Keratinocyte (primary cell): Measurements from ENCODE around the gene STX16. TPM values are rescaled to one million over a fixed set of nuclear protein-coding genes. Genes with fewer than 3 reads are reported as not detected.

ENCODE experiments used
- DNase-seq: peaks from one replicate; pipeline ENCODE4 v3.0.0-alpha.2; 2011; ENCODE audit warnings: low read depth, missing footprints, low spot score
- FAIRE-seq: peaks from 2 replicates; lab custom pipeline; 2011; peaks lifted over from hg19 to GRCh38; lab: Jason Lieb, UNC
- H2AFZ ChIP-seq: 2 replicates; pipeline ENCODE4 v1.6.0; 2012; ENCODE audit warnings: low read length, control low read depth, inconsistent platforms; ENCODE audit not compliant: control insufficient read depth
- H3K27ac ChIP-seq: 2 replicates; pipeline ENCODE4 v1.5.1; 2011; ENCODE audit warnings: low read length; ENCODE audit not compliant: control insufficient read depth, insufficient read depth
- H3K27me3 ChIP-seq: 3 replicates; pipeline ENCODE4 v1.6.0; 2011; ENCODE audit warnings: low read length; ENCODE audit not compliant: control insufficient read depth, insufficient read depth; ENCODE audit errors: extremely low read depth
- H3K36me3 ChIP-seq, 2 experiments: 2 replicates in 1 of 2; 3 replicates in 1 of 2; pipeline ENCODE4 v1.5.1; 2011; ENCODE audit warnings: low read length in 2 of 2, mild to moderate bottlenecking in 1 of 2; ENCODE audit not compliant: control insufficient read depth in 2 of 2, insufficient read depth in 2 of 2; ENCODE audit errors: extremely low read depth in 1 of 2
- H3K4me1 ChIP-seq: 3 replicates; pipeline ENCODE4 v1.5.1; 2011; ENCODE audit warnings: low read length; ENCODE audit not compliant: control insufficient read depth, insufficient read depth; ENCODE audit errors: extremely low read depth
- H3K4me2 ChIP-seq: 3 replicates; pipeline ENCODE4 v1.6.0; 2011; ENCODE audit warnings: low read depth, low read length; ENCODE audit not compliant: control insufficient read depth, insufficient read depth; ENCODE audit errors: extremely low read depth
- H3K4me3 ChIP-seq, 3 experiments: fragments of 200-600 bp in 1 of 3; sonication (generic) in 1 of 3; 2 replicates in 2 of 3; 3 replicates in 1 of 3; pipeline ENCODE4 v1.5.1; 2011 to 2016; ENCODE audit warnings: low read length in 3 of 3, mild to moderate bottlenecking in 3 of 3, control low read depth in 2 of 3, inconsistent platforms in 1 of 3, low read depth in 1 of 3, mixed read lengths in 1 of 3, mixed run types in 1 of 3, moderate library complexity in 1 of 3; ENCODE audit not compliant: control insufficient read depth in 2 of 3, insufficient read depth in 2 of 3; ENCODE audit errors: extremely low read depth in 1 of 3
- H3K79me2 ChIP-seq: 2 replicates; pipeline ENCODE4 v1.6.0; 2012; ENCODE audit warnings: low read length; ENCODE audit not compliant: control insufficient read depth, insufficient read depth
- H3K9ac ChIP-seq: 3 replicates; pipeline ENCODE4 v1.6.0; 2011; ENCODE audit warnings: low read length; ENCODE audit not compliant: control insufficient read depth, insufficient read depth; ENCODE audit errors: extremely low read depth
- H3K9me1 ChIP-seq: 3 replicates; pipeline ENCODE4 v1.6.0; 2011; ENCODE audit warnings: low read length; ENCODE audit not compliant: control insufficient read depth, insufficient read depth; ENCODE audit errors: extremely low read depth
- H3K9me3 ChIP-seq: 2 replicates; pipeline ENCODE4 v1.5.1; 2012; ENCODE audit warnings: low read depth, low read length; ENCODE audit not compliant: control insufficient read depth
- H4K20me1 ChIP-seq: 3 replicates; pipeline ENCODE4 v1.6.0; 2011; ENCODE audit warnings: low read length; ENCODE audit not compliant: control insufficient read depth, insufficient read depth; ENCODE audit errors: extremely low read depth
- EZH2 ChIP-seq: IDR thresholded peaks from one replicate; pipeline ENCODE4 v1.6.1; 2012; ENCODE audit warnings: inconsistent platforms, mild to moderate bottlenecking, low read length, moderate library complexity
- dilution Hi-C: fragments of 300-500 bp; cut with MboI; formaldehyde crosslinking; loops from one replicate; pipeline ENCODE4 v1.7.0; 2020; ENCODE audit warnings: low sequenced_read_pairs; ENCODE audit not compliant: extremely low pct_ligation_motif_present
- polyA plus RNA-seq, 5 experiments: library from polyadenylated mRNA; depleted of rRNA in 3 of 5; stranded (reverse) in 3 of 5; stranded (forward) in 1 of 5; unstranded in 1 of 5; fragments of >200 nt; gene quantifications; 1 replicate in 1 of 5; 2 replicates in 3 of 5; 3 replicates in 1 of 5; pipeline versions ENCODE4 v1.2.1 to v1.2.3, GENCODE V29; 2011 to 2012; ENCODE audit warnings: missing spikeins in 2 of 5, low read depth in 1 of 5, low replicate concordance in 1 of 5
- TF ChIP-seq, protein P1 (sequence below), 3 experiments: IDR thresholded peaks in 1 of 3; conservative IDR thresholded peaks in 1 of 3; optimal IDR thresholded peaks in 1 of 3; 2 replicates in 2 of 3; 3 replicates in 1 of 3; pipeline versions ENCODE3 to v1.5.1; 2011; ENCODE audit warnings: low read length in 3 of 3, mild to moderate bottlenecking in 3 of 3, moderate library complexity in 2 of 3, control low read depth in 1 of 3, inconsistent platforms in 1 of 3; ENCODE audit not compliant: insufficient read depth in 2 of 3; ENCODE audit errors: extremely low read depth in 1 of 3

The STX16 gene
- polyA plus RNA-seq, 1 donor (not counting 4 experiments of a cell fraction or from before 2014, with no cell fraction given), result 69.7 TPM

DNA sequence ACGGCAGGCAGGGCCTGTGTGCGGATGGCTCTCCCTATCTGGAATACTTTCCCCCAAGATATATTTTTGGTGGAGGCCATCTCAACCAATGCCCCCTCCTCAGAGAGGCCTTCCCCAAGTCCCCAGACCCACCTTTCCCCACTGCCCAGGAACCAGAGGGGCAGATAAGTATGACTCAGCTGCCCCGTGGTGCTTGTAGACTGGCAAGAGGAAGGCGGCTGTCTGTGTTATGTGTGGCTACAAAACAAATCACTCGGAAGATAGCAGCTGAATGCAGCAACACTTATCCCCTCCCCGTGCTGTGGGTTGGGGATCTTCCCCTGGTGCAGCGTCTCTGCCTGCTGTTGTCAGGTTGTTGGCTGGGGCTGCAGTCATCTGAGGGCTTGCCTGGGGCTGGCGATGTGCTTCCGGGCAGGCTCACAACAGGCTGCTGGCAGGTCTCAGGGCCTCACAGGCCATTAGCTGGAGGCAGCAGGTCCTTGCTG is 48.6 kb downstream of the STX16 start:
- TF ChIP-seq EZH2, result no peak
- TF ChIP-seq, protein P1, sequence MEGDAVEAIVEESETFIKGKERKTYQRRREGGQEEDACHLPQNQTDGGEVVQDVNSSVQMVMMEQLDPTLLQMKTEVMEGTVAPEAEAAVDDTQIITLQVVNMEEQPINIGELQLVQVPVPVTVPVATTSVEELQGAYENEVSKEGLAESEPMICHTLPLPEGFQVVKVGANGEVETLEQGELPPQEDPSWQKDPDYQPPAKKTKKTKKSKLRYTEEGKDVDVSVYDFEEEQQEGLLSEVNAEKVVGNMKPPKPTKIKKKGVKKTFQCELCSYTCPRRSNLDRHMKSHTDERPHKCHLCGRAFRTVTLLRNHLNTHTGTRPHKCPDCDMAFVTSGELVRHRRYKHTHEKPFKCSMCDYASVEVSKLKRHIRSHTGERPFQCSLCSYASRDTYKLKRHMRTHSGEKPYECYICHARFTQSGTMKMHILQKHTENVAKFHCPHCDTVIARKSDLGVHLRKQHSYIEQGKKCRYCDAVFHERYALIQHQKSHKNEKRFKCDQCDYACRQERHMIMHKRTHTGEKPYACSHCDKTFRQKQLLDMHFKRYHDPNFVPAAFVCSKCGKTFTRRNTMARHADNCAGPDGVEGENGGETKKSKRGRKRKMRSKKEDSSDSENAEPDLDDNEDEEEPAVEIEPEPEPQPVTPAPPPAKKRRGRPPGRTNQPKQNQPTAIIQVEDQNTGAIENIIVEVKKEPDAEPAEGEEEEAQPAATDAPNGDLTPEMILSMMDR (optimal IDR thresholded peaks at IDR 0.05 in 1 of 3, IDR thresholded peaks at IDR 0.05 in 1 of 3, conservative IDR thresholded peaks at IDR 0.05 in 1 of 3; ENCODE audit: extremely low read depth in 1 of 3, insufficient read depth in 2 of 3, low read length in 3 of 3), result no peak
- Histone ChIP-seq H3K4me2 (no peak overlapping the region), H3K4me1 (no peaks in the 10 kb centered on the region), H3K27me3 (no peaks in the 10 kb centered on the region), H3K9me3 (no peaks in the 10 kb centered on the region), H4K20me1 (no peaks in the 10 kb centered on the region), H3K9ac (no peak overlapping the region), H3K9me1 (no peaks in the 10 kb centered on the region), H3K79me2 (no peaks in the 10 kb centered on the region), H2AFZ (no peak overlapping the region), H3K27ac (no peak overlapping the region), H3K4me3 (no peak overlapping the region), H3K36me3 (peaks cover 4 to 28% of the 10 kb centered on the region in 2 experiments)
- dilution Hi-C loops, result no loop called here
- DNase-seq (no peak), FAIRE-seq (no peak)

DNA sequence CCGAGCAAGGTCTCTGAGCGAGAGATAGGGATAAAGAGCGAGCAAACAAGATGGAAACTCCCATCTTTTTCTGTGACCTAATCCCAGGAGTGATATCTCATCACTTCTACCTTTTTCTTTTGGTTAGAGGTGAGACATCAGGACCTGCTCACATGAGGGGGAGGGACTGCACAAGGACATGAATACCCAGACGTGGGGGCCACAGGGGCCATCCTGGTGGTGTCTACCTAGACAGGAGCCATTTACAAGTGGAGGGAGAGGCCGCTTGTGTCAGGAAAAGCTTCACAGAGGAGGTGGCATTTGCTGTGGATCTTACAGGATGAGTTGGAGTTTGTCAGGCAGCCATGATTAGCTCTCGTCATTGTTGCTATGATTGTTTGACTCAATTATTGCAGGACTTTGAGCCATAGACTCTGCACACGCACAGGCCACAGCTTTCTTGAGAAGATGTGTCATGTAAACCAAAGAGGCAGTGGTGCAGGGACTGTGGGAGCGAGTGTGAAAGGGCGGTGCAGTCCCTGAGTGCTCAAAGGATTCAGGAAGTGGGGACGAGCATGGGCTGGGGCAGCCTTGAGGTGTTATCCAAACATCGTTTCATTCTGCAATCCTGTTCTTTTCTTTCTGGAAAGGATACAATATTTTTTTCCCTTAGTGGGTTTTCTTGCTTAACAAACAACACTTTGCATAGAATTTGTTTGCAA is 49.2 kb downstream of the STX16 start:
- no peaks in the 10 kb centered on the region for H3K4me1 ChIP-seq
- H3K4me2 ChIP-seq, result no peak overlapping the region
- no peak overlapping the region for H2AFZ ChIP-seq
- H3K27me3 ChIP-seq, result no peaks in the 10 kb centered on the region
- DNase-seq (no peak), FAIRE-seq (no peak)
- H3K27ac ChIP-seq, result no peak overlapping the region
- no peaks in the 10 kb centered on the region for H3K79me2 ChIP-seq
- H3K36me3 ChIP-seq, result peaks cover 4 to 28% of the 10 kb centered on the region in 2 experiments
- H3K9me3 ChIP-seq, result no peaks in the 10 kb centered on the region
- H4K20me1 ChIP-seq, result no peaks in the 10 kb centered on the region
- dilution Hi-C loops, result no loop called here
- no peaks in the 10 kb centered on the region for H3K9me1 ChIP-seq
- TF ChIP-seq, protein P1 (optimal IDR thresholded peaks at IDR 0.05 in 1 of 3, IDR thresholded peaks at IDR 0.05 in 1 of 3, conservative IDR thresholded peaks at IDR 0.05 in 1 of 3; ENCODE audit: extremely low read depth in 1 of 3, insufficient read depth in 2 of 3, low read length in 3 of 3), result no peak
- no peak for TF ChIP-seq EZH2
- no peak overlapping the region for H3K4me3 ChIP-seq
- H3K9ac ChIP-seq, result no peak overlapping the region
